8988T (cell line): ENCODE measurements around the gene ZBTB7B.
A peak's percentile ranks its signal among the peaks of the same experiment; 100 is the strongest.

Source experiments
- DNase-seq: peaks from one replicate; pipeline ENCODE4 v3.0.0; 2011

ZBTB7B gene

GRCh38 chr1:155063550-155064110 lies 61.0 kb downstream of the ZBTB7B start, which contains the start of gene EFNA4:
EFNA4 (plus strand) TSS chr1:155063740; CDS start chr1:155063824, 84 bp downstream.
- peak; percentile 88 for DNase-seq

DNA sequence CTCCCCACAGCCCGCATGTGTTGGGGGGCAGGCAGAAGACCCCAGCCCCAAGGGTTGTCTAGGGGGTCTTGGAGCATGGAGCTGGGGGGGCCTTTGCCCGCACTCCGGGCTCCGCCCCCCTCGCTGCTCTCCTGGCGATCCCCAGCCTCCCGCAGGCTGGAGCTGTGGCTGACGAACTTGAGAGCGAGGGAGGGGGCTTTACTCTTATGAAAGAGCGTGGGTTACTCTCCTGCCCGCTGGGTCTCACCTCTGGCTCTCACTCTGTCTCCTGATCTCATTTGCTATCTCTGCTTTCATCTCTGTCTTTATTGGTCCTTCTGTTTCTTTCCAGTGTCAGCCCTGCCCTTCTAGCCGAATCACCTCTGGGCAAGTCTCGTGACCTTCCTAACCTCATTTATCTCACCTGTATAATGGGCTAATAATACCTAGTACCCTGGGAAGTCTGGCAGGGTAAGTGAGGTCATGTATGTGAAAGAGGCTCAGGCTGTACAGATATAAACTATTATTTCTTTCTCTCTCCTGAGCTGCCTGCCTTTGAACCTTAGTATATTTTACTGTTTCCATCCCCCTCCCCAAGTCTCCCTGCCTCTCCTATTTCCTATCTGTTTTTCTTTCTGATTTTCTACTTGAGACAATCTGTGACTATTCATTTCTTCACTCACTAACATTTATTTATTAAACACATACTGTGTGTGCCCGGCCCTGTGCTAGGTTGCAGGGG lies 61.7 kb downstream of the ZBTB7B start:
- no peak for DNase-seq

GRCh38 chr1:155064832-155065429 lies 62.3 kb downstream of the ZBTB7B start:
- no peak for DNase-seq

DNA sequence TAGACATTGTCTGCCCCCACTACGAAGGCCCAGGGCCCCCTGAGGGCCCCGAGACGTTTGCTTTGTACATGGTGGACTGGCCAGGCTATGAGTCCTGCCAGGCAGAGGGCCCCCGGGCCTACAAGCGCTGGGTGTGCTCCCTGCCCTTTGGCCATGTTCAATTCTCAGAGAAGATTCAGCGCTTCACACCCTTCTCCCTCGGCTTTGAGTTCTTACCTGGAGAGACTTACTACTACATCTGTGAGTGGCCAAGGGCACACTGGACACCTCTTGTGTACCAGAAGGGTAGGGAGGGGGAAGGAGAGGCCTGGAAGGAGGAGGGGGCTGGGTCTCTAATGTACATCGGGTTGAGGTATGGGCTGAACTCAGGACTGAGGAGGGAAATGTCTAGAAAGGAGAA lies 64.2 kb downstream of the ZBTB7B start:
- DNase-seq: no peak
